Mammary epithelial cell (primary cell): Measurements from ENCODE around the gene ZACN.

Experiments used
- CTCF ChIP-seq, 2 donors: IDR thresholded peaks in 1 of 2; conservative IDR thresholded peaks in 1 of 2; 2 replicates each; pipeline ENCODE4 v1.5.1; 2011 to 2012; ENCODE audit warnings: inconsistent platforms in 2 of 2, low read length in 2 of 2, mild to moderate bottlenecking in 2 of 2, control low read depth in 1 of 2, low read depth in 1 of 2; ENCODE audit not compliant: insufficient read depth in 1 of 2; ENCODE audit errors: extremely low read depth in 1 of 2
- EZH2 ChIP-seq: IDR thresholded peaks from 2 replicates; pipeline ENCODE4 v1.6.1; 2012; ENCODE audit warnings: low read length, inconsistent platforms, borderline replicate concordance

- TF ChIP-seq CTCF (conservative IDR thresholded peaks at IDR 0.05 in 1 of 2, IDR thresholded peaks at IDR 0.05 in 1 of 2; ENCODE audit: extremely low read depth in 1 of 2, insufficient read depth in 1 of 2, low read depth in 1 of 2, low read length in 2 of 2) = no peak
- TF ChIP-seq EZH2 = no peak
Observed at GRCh38 chr17:76087531-76087930, 8.5 kb downstream of the ZACN start.
